ENCODE results near the gene RPS27A.
A peak's percentile ranks its signal among the peaks of the same experiment; 100 is the strongest.
"Not testable (repeated sequence)": the region's sequence is repeated elsewhere in the genome, so short reads cannot be mapped to it uniquely, and the experiment has no call there.

The RPS27A gene

GRCh38 chr2:55242617-55243016, 10.1 kb downstream of the RPS27A start:
- no peak for DNase-seq (ENCODE audit: low read depth)
- TF ChIP-seq, protein P1, sequence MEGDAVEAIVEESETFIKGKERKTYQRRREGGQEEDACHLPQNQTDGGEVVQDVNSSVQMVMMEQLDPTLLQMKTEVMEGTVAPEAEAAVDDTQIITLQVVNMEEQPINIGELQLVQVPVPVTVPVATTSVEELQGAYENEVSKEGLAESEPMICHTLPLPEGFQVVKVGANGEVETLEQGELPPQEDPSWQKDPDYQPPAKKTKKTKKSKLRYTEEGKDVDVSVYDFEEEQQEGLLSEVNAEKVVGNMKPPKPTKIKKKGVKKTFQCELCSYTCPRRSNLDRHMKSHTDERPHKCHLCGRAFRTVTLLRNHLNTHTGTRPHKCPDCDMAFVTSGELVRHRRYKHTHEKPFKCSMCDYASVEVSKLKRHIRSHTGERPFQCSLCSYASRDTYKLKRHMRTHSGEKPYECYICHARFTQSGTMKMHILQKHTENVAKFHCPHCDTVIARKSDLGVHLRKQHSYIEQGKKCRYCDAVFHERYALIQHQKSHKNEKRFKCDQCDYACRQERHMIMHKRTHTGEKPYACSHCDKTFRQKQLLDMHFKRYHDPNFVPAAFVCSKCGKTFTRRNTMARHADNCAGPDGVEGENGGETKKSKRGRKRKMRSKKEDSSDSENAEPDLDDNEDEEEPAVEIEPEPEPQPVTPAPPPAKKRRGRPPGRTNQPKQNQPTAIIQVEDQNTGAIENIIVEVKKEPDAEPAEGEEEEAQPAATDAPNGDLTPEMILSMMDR (IDR thresholded peaks at IDR 0.05; ENCODE audit: control insufficient read depth, extremely low read depth, insufficient read depth): no peak
- no peak overlapping the region for H3K4me3 ChIP-seq (ENCODE audit: low read depth, low read length)

GRCh38 chr2:55245411-55245810, 12.9 kb downstream of the RPS27A start:
- H3K4me3 ChIP-seq (ENCODE audit: low read depth, low read length): no peak overlapping the region
- TF ChIP-seq, protein P1 (IDR thresholded peaks at IDR 0.05; ENCODE audit: control insufficient read depth, extremely low read depth, insufficient read depth): no peak

GRCh38 chr2:55247025-55247424, 14.5 kb downstream of the RPS27A start:
- DNase-seq (ENCODE audit: low read depth): no peak
- H3K4me3 ChIP-seq (ENCODE audit: low read depth, low read length): no peak overlapping the region
- TF ChIP-seq, protein P1 (IDR thresholded peaks at IDR 0.05; ENCODE audit: control insufficient read depth, extremely low read depth, insufficient read depth): no peak

More at GRCh38 chr2:55245411-55245810, 12.9 kb downstream of the RPS27A start:
- no peak for DNase-seq (ENCODE audit: low read depth)

- H3K4me3 ChIP-seq (ENCODE audit: low read depth, low read length): no peak overlapping the region
- no peak for DNase-seq (ENCODE audit: low read depth)
- TF ChIP-seq, protein P1 (IDR thresholded peaks at IDR 0.05; ENCODE audit: control insufficient read depth, extremely low read depth, insufficient read depth): no peak
These were observed 20.3 kb downstream of the RPS27A start for GRCh38 chr2:55252832-55253231.

DNA sequence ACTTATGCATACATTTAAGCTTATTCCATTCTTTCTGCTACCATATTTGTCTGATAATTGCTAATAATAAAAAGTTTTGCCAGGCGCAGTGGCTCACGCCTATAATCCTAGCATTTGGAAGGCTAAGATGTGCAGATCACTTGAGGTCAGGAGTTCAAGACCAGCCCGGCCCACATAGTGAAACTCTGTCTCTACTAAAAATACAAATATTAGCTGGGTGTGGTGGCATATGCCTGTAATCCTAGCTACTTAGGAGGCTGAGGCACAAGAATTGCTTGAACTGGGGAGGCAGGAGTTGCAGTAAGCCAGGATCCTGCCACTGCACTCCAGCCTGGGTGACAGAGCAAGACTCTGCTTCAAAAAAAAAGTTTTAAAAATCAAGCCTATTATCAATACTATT, 27.1 kb downstream of the RPS27A start:
- DNase-seq (ENCODE audit: low read depth); H3K4me3 ChIP-seq (ENCODE audit: low read depth, low read length): not testable (repeated sequence)

DNA sequence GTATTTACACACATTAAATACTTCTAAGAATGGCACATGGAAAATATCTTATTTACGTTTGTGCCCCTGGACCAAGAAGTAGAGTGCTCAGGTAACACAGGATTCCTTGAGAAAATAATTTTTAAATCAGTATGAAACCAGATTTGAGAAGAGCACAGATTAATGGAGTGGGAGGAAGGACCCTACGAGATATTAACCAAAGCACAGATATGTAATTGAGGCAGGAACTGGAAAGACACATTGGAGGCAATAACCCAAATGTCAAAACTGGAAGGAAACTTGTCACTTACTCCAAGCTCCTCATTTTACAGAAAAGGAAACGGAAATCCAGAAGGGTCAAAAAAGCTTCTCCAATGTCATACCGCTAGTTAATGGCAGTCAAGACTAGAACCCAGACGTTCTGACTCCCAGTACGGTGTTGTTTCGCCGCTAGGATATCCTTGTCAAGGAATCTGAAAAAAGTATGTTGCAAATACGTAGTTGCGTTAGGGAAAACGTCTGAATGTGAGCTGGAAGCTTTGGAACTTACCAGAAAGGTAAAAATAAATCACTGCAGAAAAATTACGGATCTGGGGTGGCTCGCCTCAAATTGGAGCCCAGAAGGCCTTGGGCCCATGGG, 35.9 kb downstream of the RPS27A start:
- TF ChIP-seq, protein P1 (IDR thresholded peaks at IDR 0.05; ENCODE audit: control insufficient read depth, extremely low read depth, insufficient read depth): no peak
- no peak for DNase-seq (ENCODE audit: low read depth)
- peak overlapping the region; percentile 87 for H3K4me3 ChIP-seq (ENCODE audit: low read depth, low read length)

DNA sequence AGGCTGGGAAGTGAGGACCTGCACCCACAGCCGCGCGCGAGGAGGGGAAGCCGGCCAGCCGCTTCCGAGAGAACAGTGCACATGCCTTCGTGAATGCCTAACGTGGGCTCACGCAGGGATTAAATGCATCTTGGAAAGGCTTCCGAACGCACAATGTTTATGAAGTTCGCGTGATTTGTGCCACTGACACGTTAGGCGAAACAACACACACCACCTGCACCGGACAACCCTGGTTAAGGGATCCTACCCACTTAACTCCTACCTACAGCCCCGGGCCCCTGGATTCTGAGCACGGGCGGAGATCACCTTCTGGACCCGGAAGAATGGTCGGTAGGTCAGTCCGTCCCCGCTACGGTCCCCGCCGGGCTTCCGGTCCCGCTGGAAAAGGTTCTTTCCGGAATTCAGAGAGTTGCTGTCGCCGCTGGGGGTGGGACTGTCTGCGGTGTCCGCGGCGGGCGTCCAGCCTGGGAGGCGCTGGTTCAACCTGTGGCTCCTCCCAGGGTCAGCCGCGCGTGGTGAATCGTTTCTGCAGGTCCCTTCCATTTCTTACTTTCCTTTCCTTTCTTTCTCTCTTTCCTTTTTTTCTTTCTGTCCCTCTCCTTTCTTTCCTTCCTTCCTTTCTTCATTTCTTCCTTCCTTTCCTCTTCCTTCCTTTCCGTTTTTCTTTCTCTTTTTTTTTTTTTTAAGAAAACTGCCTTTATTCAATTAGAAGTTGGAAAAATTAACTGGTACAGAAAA, 36.6 kb downstream of the RPS27A start, which contains the start of gene MTIF2:
TSS of gene MTIF2 (minus strand) at position 325 of the 738 bp plus-strand sequence. CDS start 5,373 bp downstream, outside the sequence.
- TF ChIP-seq, protein P1 (IDR thresholded peaks at IDR 0.05; ENCODE audit: control insufficient read depth, extremely low read depth, insufficient read depth): 0 out of 2 replicates have a peak, but pooled peaks have one; percentile 10

More for the DNA sequence above, 36.6 kb downstream of the RPS27A start, which contains the start of gene MTIF2:
- peak within 1 kb of the TSS; percentile 87 for H3K4me3 ChIP-seq (ENCODE audit: low read depth, low read length)
- peak; percentile 75 for DNase-seq (ENCODE audit: low read depth)
